Measurements from ENCODE around the gene RELA. TPM values are rescaled to one million over a fixed set of nuclear protein-coding genes. Genes with fewer than 3 reads are reported as not detected.

Gene RELA
- polyA plus RNA-seq, 1 of the 3 experiments (the other 2 are of a cell fraction), result 49.5 TPM

GRCh38 chr11:65622011-65622410 lies 40.7 kb downstream of the RELA start (continued):
- TF ChIP-seq NRF1 (IDR thresholded peaks at IDR 0.05; ENCODE audit: low read depth, low read length) (no peak), SIN3A (IDR thresholded peaks at IDR 0.05; ENCODE audit: borderline replicate concordance, low read depth, low read length) (no peak), FOXJ3 (CRISPR knock-in tag; IDR thresholded peaks at IDR 0.05) (no peak), MAX (IDR thresholded peaks at IDR 0.05; ENCODE audit: low read depth) (no peak)

GRCh38 chr11:65621460-65621859 lies 41.3 kb downstream of the RELA start:
- Histone ChIP-seq H3K4me2 (no peak overlapping the region), H3K4me1 (ENCODE audit: control insufficient read depth in 1 of 2, insufficient read depth in 2 of 2, low read depth in 1 of 2, low read length in 1 of 2) (peaks cover 0 to 11% of the 10 kb centered on the region in 2 experiments; a peak in 1 of 4 replicates), H2AFZ (ENCODE audit: low read depth) (no peak overlapping the region), H3F3A (replicated peaks; ENCODE audit: insufficient read depth) (peaks cover 4% of the 10 kb centered on the region), H3K9ac (no peak overlapping the region), H4K20me1 (ENCODE audit: insufficient read depth) (peaks cover 21% of the 10 kb centered on the region), H3K27ac (ENCODE audit: low read depth in 2 of 2, low read length in 1 of 2) (no peak overlapping the region), H3K9me2 (no peaks in the 10 kb centered on the region), H3K27me3 (ENCODE audit: insufficient read depth) (no peaks in the 10 kb centered on the region), H3K4me3 (ENCODE audit: low read depth in 2 of 2, low read length in 1 of 2) (no peak overlapping the region), H3K79me2 (ENCODE audit: insufficient read depth) (peaks cover 50% of the 10 kb centered on the region), H3K36me3 (replicated peaks in 1 of 2; ENCODE audit: control insufficient read depth in 1 of 2, insufficient read depth in 2 of 2, low read length in 1 of 2) (peaks cover 16 to 85% of the 10 kb centered on the region in 2 experiments), H3K9me3 (no peaks in the 10 kb centered on the region)
- WGBS (ENCODE audit: low lambda C conversion rate), result 99% methylated on average over 14 of the region's 14 CpGs
- TF ChIP-seq FOSL2 (IDR thresholded peaks at IDR 0.05; ENCODE audit: borderline replicate concordance, low read depth) (no peak), FOXM1 (IDR thresholded peaks at IDR 0.05; ENCODE audit: low read depth) (no peak), GATA2 (CRISPR knock-in tag; IDR thresholded peaks at IDR 0.05) (no peak), NFIC (IDR thresholded peaks at IDR 0.05; ENCODE audit: borderline replicate concordance) (no peak), EP300 (IDR thresholded peaks at IDR 0.05; ENCODE audit: borderline replicate concordance in 1 of 2, low read depth in 1 of 2, low read length in 1 of 2) (no peak), TCF12 (IDR thresholded peaks at IDR 0.05) (no peak), SMC3 (IDR thresholded peaks at IDR 0.05; ENCODE audit: low read depth, low read length) (no peak), TEAD4 (IDR thresholded peaks at IDR 0.05; ENCODE audit: borderline replicate concordance, insufficient read depth) (no peak), USF2 (IDR thresholded peaks at IDR 0.05; ENCODE audit: borderline replicate concordance, low read depth, low read length) (no peak), RAD21 (IDR thresholded peaks at IDR 0.05; ENCODE audit: low read length) (no peak), MEF2A (IDR thresholded peaks at IDR 0.05; ENCODE audit: borderline replicate concordance, low read depth) (no peak), RXRA (IDR thresholded peaks at IDR 0.05; ENCODE audit: borderline replicate concordance, low read depth) (no peak)
- TF ChIP-seq, protein P1, sequence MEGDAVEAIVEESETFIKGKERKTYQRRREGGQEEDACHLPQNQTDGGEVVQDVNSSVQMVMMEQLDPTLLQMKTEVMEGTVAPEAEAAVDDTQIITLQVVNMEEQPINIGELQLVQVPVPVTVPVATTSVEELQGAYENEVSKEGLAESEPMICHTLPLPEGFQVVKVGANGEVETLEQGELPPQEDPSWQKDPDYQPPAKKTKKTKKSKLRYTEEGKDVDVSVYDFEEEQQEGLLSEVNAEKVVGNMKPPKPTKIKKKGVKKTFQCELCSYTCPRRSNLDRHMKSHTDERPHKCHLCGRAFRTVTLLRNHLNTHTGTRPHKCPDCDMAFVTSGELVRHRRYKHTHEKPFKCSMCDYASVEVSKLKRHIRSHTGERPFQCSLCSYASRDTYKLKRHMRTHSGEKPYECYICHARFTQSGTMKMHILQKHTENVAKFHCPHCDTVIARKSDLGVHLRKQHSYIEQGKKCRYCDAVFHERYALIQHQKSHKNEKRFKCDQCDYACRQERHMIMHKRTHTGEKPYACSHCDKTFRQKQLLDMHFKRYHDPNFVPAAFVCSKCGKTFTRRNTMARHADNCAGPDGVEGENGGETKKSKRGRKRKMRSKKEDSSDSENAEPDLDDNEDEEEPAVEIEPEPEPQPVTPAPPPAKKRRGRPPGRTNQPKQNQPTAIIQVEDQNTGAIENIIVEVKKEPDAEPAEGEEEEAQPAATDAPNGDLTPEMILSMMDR (IDR thresholded peaks at IDR 0.05), result no peak
- CTCF ChIA-PET, result interaction anchor here (0.6 to 1.0 kb wide), 2 partner anchors 17 to 80 kb away, joined by 3 read pairs; partner anchors contain the start of gene SIPA1
- POLR2A ChIA-PET, result no interaction called here
- DNase-seq, result no peak
